ENCODE results near the gene ANKS1B. TPM values are rescaled to one million over a fixed set of nuclear protein-coding genes. Genes with fewer than 3 reads are reported as not detected.

ANKS1B gene
- total RNA-seq, 1 experiment from 2014 or later: 5.8 TPM

GRCh38 chr12:98686603-98687002 lies 1298.1 kb downstream of the ANKS1B start (continued):
- no peak for TF ChIP-seq TP53 (CRISPR knock-in tag; IDR thresholded peaks at IDR 0.05)
- TF ChIP-seq ZNF121 (CRISPR knock-in tag; IDR thresholded peaks at IDR 0.05): no peak
- no peak for TF ChIP-seq ELF4 (CRISPR knock-in tag; IDR thresholded peaks at IDR 0.05; ENCODE audit: low read depth)
- no peak for TF ChIP-seq CDX4 (CRISPR knock-in tag; IDR thresholded peaks at IDR 0.05; ENCODE audit: borderline replicate concordance)
- TF ChIP-seq EMX1 (CRISPR knock-in tag; IDR thresholded peaks at IDR 0.05): no peak
- TF ChIP-seq GTF2I (CRISPR knock-in tag; conservative IDR thresholded peaks at IDR 0.05): no peak
- no peak for TF ChIP-seq CBFB (CRISPR knock-in tag; IDR thresholded peaks at IDR 0.05; ENCODE audit: low read depth)
- TF ChIP-seq USF1 (CRISPR knock-in tag; IDR thresholded peaks at IDR 0.05): no peak

Other genes with a start within 250 kb of the ANKS1B start
- gene BLTP3B, start 157.9 kb upstream of the ANKS1B start, total RNA-seq (2021): 21.4 to 23.8 TPM (median 22.4 TPM) in 3 replicates
- 34.7 to 37.6 TPM (median 36.1 TPM) in 3 replicates for gene ACTR6, start 215.9 kb upstream of the ANKS1B start, total RNA-seq (2021)